Measurements from ENCODE around the gene SPOP. TPM values are rescaled to one million over a fixed set of nuclear protein-coding genes. Genes with fewer than 3 reads are reported as not detected.

SPOP gene
- total and polyA plus RNA-seq, 2 donors (not counting 1 experiment from before 2014, with no cell fraction given) = 46.7 to 112 TPM

GRCh38 chr17:49597928-49598655 is 79.8 kb downstream of the SPOP start:
- TF ChIP-seq EZH2 (IDR thresholded peaks at IDR 0.05; ENCODE audit: low read length, missing control alignments) = no peak
- TF ChIP-seq, protein P1, sequence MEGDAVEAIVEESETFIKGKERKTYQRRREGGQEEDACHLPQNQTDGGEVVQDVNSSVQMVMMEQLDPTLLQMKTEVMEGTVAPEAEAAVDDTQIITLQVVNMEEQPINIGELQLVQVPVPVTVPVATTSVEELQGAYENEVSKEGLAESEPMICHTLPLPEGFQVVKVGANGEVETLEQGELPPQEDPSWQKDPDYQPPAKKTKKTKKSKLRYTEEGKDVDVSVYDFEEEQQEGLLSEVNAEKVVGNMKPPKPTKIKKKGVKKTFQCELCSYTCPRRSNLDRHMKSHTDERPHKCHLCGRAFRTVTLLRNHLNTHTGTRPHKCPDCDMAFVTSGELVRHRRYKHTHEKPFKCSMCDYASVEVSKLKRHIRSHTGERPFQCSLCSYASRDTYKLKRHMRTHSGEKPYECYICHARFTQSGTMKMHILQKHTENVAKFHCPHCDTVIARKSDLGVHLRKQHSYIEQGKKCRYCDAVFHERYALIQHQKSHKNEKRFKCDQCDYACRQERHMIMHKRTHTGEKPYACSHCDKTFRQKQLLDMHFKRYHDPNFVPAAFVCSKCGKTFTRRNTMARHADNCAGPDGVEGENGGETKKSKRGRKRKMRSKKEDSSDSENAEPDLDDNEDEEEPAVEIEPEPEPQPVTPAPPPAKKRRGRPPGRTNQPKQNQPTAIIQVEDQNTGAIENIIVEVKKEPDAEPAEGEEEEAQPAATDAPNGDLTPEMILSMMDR (conservative IDR thresholded peaks at IDR 0.05 in 1 of 2, IDR thresholded peaks at IDR 0.05 in 1 of 2; ENCODE audit: low read depth in 1 of 2, low read length in 2 of 2) = no peak
- Histone ChIP-seq H4K20me1 (ENCODE audit: control insufficient read depth, extremely low read depth, insufficient read depth, low read length) (no peaks in the 10 kb centered on the region), H3K9me3 (ENCODE audit: control insufficient read depth, insufficient read depth, low read depth, low read length) (no peaks in the 10 kb centered on the region), H3K4me3 (replicated peaks in 1 of 4; ENCODE audit: control extremely low read depth in 1 of 4, insufficient read depth in 1 of 4, low read depth in 3 of 4, low read length in 4 of 4) (no peak overlapping the region), H3K9ac (ENCODE audit: insufficient read depth, low read length) (no peak overlapping the region), H3K36me3 (ENCODE audit: control insufficient read depth, insufficient read depth, low read length) (peaks cover 4% of the 10 kb centered on the region), H3K4me1 (ENCODE audit: control insufficient read depth, extremely low read depth, insufficient read depth, low read length) (no peaks in the 10 kb centered on the region), H3K4me2 (ENCODE audit: extremely low read depth, insufficient read depth, low read length) (no peak overlapping the region), H3K79me2 (ENCODE audit: control insufficient read depth, insufficient read depth, low read length) (no peaks in the 10 kb centered on the region), H3K27me3 (ENCODE audit: control insufficient read depth, insufficient read depth, low read length) (no peaks in the 10 kb centered on the region), H3K27ac (ENCODE audit: insufficient read depth, low read length) (no peak overlapping the region), H2AFZ (ENCODE audit: low read length) (no peak overlapping the region)
- no peak for DNase-seq (ENCODE audit: low read depth in 2 of 2)

GRCh38 chr17:49597436-49597835 is 80.5 kb downstream of the SPOP start:
- Histone ChIP-seq H3K36me3 (ENCODE audit: control insufficient read depth, insufficient read depth, low read length) (peaks cover 4% of the 10 kb centered on the region), H3K27me3 (ENCODE audit: control insufficient read depth, insufficient read depth, low read length) (no peaks in the 10 kb centered on the region)
- no peak for TF ChIP-seq EZH2 (IDR thresholded peaks at IDR 0.05; ENCODE audit: low read length, missing control alignments)
- TF ChIP-seq, protein P1 (conservative IDR thresholded peaks at IDR 0.05 in 1 of 2, IDR thresholded peaks at IDR 0.05 in 1 of 2; ENCODE audit: low read depth in 1 of 2, low read length in 2 of 2) = no peak

GRCh38 chr17:49596613-49597244 is 81.2 kb downstream of the SPOP start:
- TF ChIP-seq, protein P1 (conservative IDR thresholded peaks at IDR 0.05 in 1 of 2, IDR thresholded peaks at IDR 0.05 in 1 of 2; ENCODE audit: low read depth in 1 of 2, low read length in 2 of 2) = no peak
- no peak for TF ChIP-seq EZH2 (IDR thresholded peaks at IDR 0.05; ENCODE audit: low read length, missing control alignments)
- H2AFZ ChIP-seq (ENCODE audit: low read length) = no peak overlapping the region
- no peaks in the 10 kb centered on the region for H3K9me3 ChIP-seq (ENCODE audit: control insufficient read depth, insufficient read depth, low read depth, low read length)
- no peaks in the 10 kb centered on the region for H3K4me1 ChIP-seq (ENCODE audit: control insufficient read depth, extremely low read depth, insufficient read depth, low read length)
- no peak for DNase-seq (ENCODE audit: low read depth in 2 of 2)
- H3K4me3 ChIP-seq (replicated peaks in 1 of 4; ENCODE audit: control extremely low read depth in 1 of 4, insufficient read depth in 1 of 4, low read depth in 3 of 4, low read length in 4 of 4) = no peak overlapping the region
- H4K20me1 ChIP-seq (ENCODE audit: control insufficient read depth, extremely low read depth, insufficient read depth, low read length) = no peaks in the 10 kb centered on the region
- peaks cover 3% of the 10 kb centered on the region for H3K36me3 ChIP-seq (ENCODE audit: control insufficient read depth, insufficient read depth, low read length)
- no peaks in the 10 kb centered on the region for H3K79me2 ChIP-seq (ENCODE audit: control insufficient read depth, insufficient read depth, low read length)
- no peak overlapping the region for H3K4me2 ChIP-seq (ENCODE audit: extremely low read depth, insufficient read depth, low read length)
- no peaks in the 10 kb centered on the region for H3K27me3 ChIP-seq (ENCODE audit: control insufficient read depth, insufficient read depth, low read length)
- no peak overlapping the region for H3K9ac ChIP-seq (ENCODE audit: insufficient read depth, low read length)
- no peak overlapping the region for H3K27ac ChIP-seq (ENCODE audit: insufficient read depth, low read length)

More at GRCh38 chr17:49597436-49597835, 80.5 kb downstream of the SPOP start:
- Histone ChIP-seq H3K4me3 (replicated peaks in 1 of 4; ENCODE audit: control extremely low read depth in 1 of 4, insufficient read depth in 1 of 4, low read depth in 3 of 4, low read length in 4 of 4) (no peak overlapping the region), H4K20me1 (ENCODE audit: control insufficient read depth, extremely low read depth, insufficient read depth, low read length) (no peaks in the 10 kb centered on the region), H3K79me2 (ENCODE audit: control insufficient read depth, insufficient read depth, low read length) (no peaks in the 10 kb centered on the region), H2AFZ (ENCODE audit: low read length) (no peak overlapping the region), H3K4me2 (ENCODE audit: extremely low read depth, insufficient read depth, low read length) (no peak overlapping the region), H3K27ac (ENCODE audit: insufficient read depth, low read length) (no peak overlapping the region), H3K9me3 (ENCODE audit: control insufficient read depth, insufficient read depth, low read depth, low read length) (no peaks in the 10 kb centered on the region), H3K4me1 (ENCODE audit: control insufficient read depth, extremely low read depth, insufficient read depth, low read length) (no peaks in the 10 kb centered on the region), H3K9ac (ENCODE audit: insufficient read depth, low read length) (no peak overlapping the region)
- DNase-seq (ENCODE audit: low read depth in 2 of 2) = no peak
